Keratinocyte (primary cell): ENCODE results near the gene MAGI2.

ENCODE experiments used
- EZH2 ChIP-seq: IDR thresholded peaks from one replicate; pipeline ENCODE4 v1.6.1; 2012; ENCODE audit warnings: inconsistent platforms, mild to moderate bottlenecking, low read length, moderate library complexity
- TF ChIP-seq, protein P1 (sequence below), 3 experiments: IDR thresholded peaks in 1 of 3; conservative IDR thresholded peaks in 1 of 3; optimal IDR thresholded peaks in 1 of 3; 2 replicates in 2 of 3; 3 replicates in 1 of 3; pipeline versions ENCODE3 to v1.5.1; 2011; ENCODE audit warnings: low read length in 3 of 3, mild to moderate bottlenecking in 3 of 3, moderate library complexity in 2 of 3, control low read depth in 1 of 3, inconsistent platforms in 1 of 3; ENCODE audit not compliant: insufficient read depth in 2 of 3; ENCODE audit errors: extremely low read depth in 1 of 3

- TF ChIP-seq, protein P1, sequence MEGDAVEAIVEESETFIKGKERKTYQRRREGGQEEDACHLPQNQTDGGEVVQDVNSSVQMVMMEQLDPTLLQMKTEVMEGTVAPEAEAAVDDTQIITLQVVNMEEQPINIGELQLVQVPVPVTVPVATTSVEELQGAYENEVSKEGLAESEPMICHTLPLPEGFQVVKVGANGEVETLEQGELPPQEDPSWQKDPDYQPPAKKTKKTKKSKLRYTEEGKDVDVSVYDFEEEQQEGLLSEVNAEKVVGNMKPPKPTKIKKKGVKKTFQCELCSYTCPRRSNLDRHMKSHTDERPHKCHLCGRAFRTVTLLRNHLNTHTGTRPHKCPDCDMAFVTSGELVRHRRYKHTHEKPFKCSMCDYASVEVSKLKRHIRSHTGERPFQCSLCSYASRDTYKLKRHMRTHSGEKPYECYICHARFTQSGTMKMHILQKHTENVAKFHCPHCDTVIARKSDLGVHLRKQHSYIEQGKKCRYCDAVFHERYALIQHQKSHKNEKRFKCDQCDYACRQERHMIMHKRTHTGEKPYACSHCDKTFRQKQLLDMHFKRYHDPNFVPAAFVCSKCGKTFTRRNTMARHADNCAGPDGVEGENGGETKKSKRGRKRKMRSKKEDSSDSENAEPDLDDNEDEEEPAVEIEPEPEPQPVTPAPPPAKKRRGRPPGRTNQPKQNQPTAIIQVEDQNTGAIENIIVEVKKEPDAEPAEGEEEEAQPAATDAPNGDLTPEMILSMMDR (optimal IDR thresholded peaks at IDR 0.05 in 1 of 3, IDR thresholded peaks at IDR 0.05 in 1 of 3, conservative IDR thresholded peaks at IDR 0.05 in 1 of 3; ENCODE audit: extremely low read depth in 1 of 3, insufficient read depth in 2 of 3, low read length in 3 of 3), result no peak
- TF ChIP-seq EZH2, result no peak
These were observed 167.7 kb downstream of the MAGI2 start for GRCh38 chr7:79285756-79286155.
